Measurements from ENCODE around the gene IFT88. TPM values are rescaled to one million over a fixed set of nuclear protein-coding genes. Genes with fewer than 3 reads are reported as not detected.

Gene IFT88
- total and polyA plus RNA-seq, 2 of the 8 experiments (the other 6 are each of a cell fraction or from before 2014, with no cell fraction given): 1.7 to 5.8 TPM

GRCh38 chr13:20684041-20684440, 117.1 kb downstream of the IFT88 start:
- no peak overlapping the region for H3K4me2 ChIP-seq (ENCODE audit: insufficient read depth in 1 of 2, low read depth in 2 of 2, low read length in 2 of 2)
- H2BK12ac ChIP-seq (ENCODE audit: low read depth, low read length): no peak overlapping the region
- DNase-seq (ENCODE audit: low read depth in 1 of 2, low spot score in 2 of 2) (no peak), FAIRE-seq (no peak)
- no peak overlapping the region for H4K5ac ChIP-seq (ENCODE audit: insufficient read length, low read depth, low read length)
- H4K20me1 ChIP-seq (replicated peaks in 1 of 2; ENCODE audit: control insufficient read depth in 1 of 2, insufficient read depth in 2 of 2, low read length in 2 of 2): no peaks in the 10 kb centered on the region
- ChIA-PET POLR2A (ENCODE audit: partially characterized antibody) (interaction anchor here (1.2 kb wide), 1 partner anchor 25 kb away, joined by 3 read pairs; no protein-coding TSS in a partner anchor), CTCF (ENCODE audit: partially characterized antibody) (interaction anchor here (1.0 to 1.6 kb wide), 5 partner anchors 11 to 191 kb away, joined by 3 to 4 read pairs (median 3); no protein-coding TSS in a partner anchor)
- 92% methylated on average over 4 of the region's 4 CpGs; no CpG with 5 or more reads in 1 of the 2 experiments for WGBS, 2 experiments (ENCODE audit: extremely low coverage in 1 of 2, insufficient coverage in 1 of 2, insufficient read length in 1 of 2, insufficient replicate concordance in 2 of 2, low coverage in 1 of 2, low lambda C conversion rate in 2 of 2, missing lambda C conversion rate in 1 of 2)
- H2AK5ac ChIP-seq (ENCODE audit: low read depth, low read length): no peak overlapping the region
- H3K4ac ChIP-seq (replicated peaks; ENCODE audit: insufficient read length, low read depth, low read length): no peak overlapping the region
- no peak overlapping the region for H2BK15ac ChIP-seq (ENCODE audit: low read length)
- no peak overlapping the region for H3K4me3 ChIP-seq (ENCODE audit: extremely low read depth in 1 of 4, insufficient read depth in 2 of 4, low read depth in 3 of 4, low read length in 4 of 4)
- no peaks in the 10 kb centered on the region for H3K36me3 ChIP-seq (ENCODE audit: control insufficient read depth in 2 of 4, insufficient read depth in 4 of 4, low read length in 3 of 4)
- H3K18ac ChIP-seq (ENCODE audit: extremely low read depth, low read length): peak overlapping the region; percentile 32; the same call in 1 of the 2 replicates
- no peaks in the 10 kb centered on the region for H3K79me1 ChIP-seq (ENCODE audit: low read depth, low read length)
- no peak overlapping the region for H2BK5ac ChIP-seq (ENCODE audit: low read depth, low read length)
- no peak overlapping the region for H4K91ac ChIP-seq (replicated peaks; ENCODE audit: insufficient read length, low read length)
- H3K56ac ChIP-seq (replicated peaks; ENCODE audit: insufficient read length, low read depth, low read length): no peak overlapping the region
- no peak overlapping the region for H2BK20ac ChIP-seq (ENCODE audit: low read length)
- no peaks in the 10 kb centered on the region for H3K79me2 ChIP-seq (ENCODE audit: control insufficient read depth in 1 of 2, insufficient read depth in 2 of 2, low read length in 2 of 2)
- H3K27ac ChIP-seq (ENCODE audit: low read depth, low read length): no peak overlapping the region
- no peak overlapping the region for H4K8ac ChIP-seq (ENCODE audit: extremely low read depth, insufficient read depth, low read length)
- no peak overlapping the region for H3K23ac ChIP-seq (ENCODE audit: insufficient read length)
- no peak overlapping the region for H2BK120ac ChIP-seq (replicated peaks; ENCODE audit: low read depth, low read length)
- H2AFZ ChIP-seq (ENCODE audit: low read length): no peak overlapping the region
- H3K14ac ChIP-seq (ENCODE audit: insufficient read length): no peak overlapping the region
- H3K9ac ChIP-seq (replicated peaks in 1 of 4; ENCODE audit: extremely low read depth in 1 of 4, low read depth in 3 of 4, low read length in 3 of 4): no peak overlapping the region
- H3K27me3 ChIP-seq (replicated peaks in 1 of 4; ENCODE audit: control insufficient read depth in 3 of 4, extremely low read depth in 1 of 4, insufficient read depth in 3 of 4, low read length in 3 of 4): no peaks in the 10 kb centered on the region
- no peaks in the 10 kb centered on the region for H3K9me3 ChIP-seq (ENCODE audit: insufficient read depth in 2 of 2, low read depth in 1 of 2, low read length in 1 of 2)
- no peaks in the 10 kb centered on the region for H3K23me2 ChIP-seq (ENCODE audit: low read depth, low read length)
- peaks cover 0 to 9% (median 5%) of the 10 kb centered on the region in 4 experiments; a peak in 5 of 7 replicates for H3K4me1 ChIP-seq (replicated peaks in 1 of 4; ENCODE audit: control insufficient read depth in 3 of 4, insufficient read depth in 4 of 4, low read length in 3 of 4)
- no peak for TF ChIP-seq ATF2 (IDR thresholded peaks at IDR 0.05; ENCODE audit: low read length)
- no peak for TF ChIP-seq POLR2AphosphoS5 (IDR thresholded peaks at IDR 0.05; ENCODE audit: low read depth, low read length)
- no peak for TF ChIP-seq YY1 (IDR thresholded peaks at IDR 0.05; ENCODE audit: low read depth, low read length)
- TF ChIP-seq RXRA (IDR thresholded peaks at IDR 0.05; ENCODE audit: insufficient read depth, low read depth, low read length): no peak
- TF ChIP-seq BRCA1 (IDR thresholded peaks at IDR 0.05; ENCODE audit: low read depth, low read length): no peak
- no peak for TF ChIP-seq SP2 (IDR thresholded peaks at IDR 0.05; ENCODE audit: low read length)
- no peak for TF ChIP-seq HDAC6 (IDR thresholded peaks at IDR 0.05; ENCODE audit: low read depth, low read length)
- TF ChIP-seq FOSL1 (IDR thresholded peaks at IDR 0.05; ENCODE audit: insufficient read depth, low read depth, low read length): no peak
- no peak for TF ChIP-seq SAP30 (IDR thresholded peaks at IDR 0.05; ENCODE audit: insufficient read depth, insufficient replicate concordance, low read length)
- TF ChIP-seq CREB1 (IDR thresholded peaks at IDR 0.05): no peak
- no peak for TF ChIP-seq ATF3 (IDR thresholded peaks at IDR 0.05; ENCODE audit: insufficient read depth, low read depth, low read length)
- no peak for TF ChIP-seq KDM5A (IDR thresholded peaks at IDR 0.05; ENCODE audit: low read length)
- TF ChIP-seq CEBPB (IDR thresholded peaks at IDR 0.05; ENCODE audit: low read depth, low read length): no peak

All from H1 (cell line).